ENCODE data around the gene LINC01488. TPM values are rescaled to one million over a fixed set of nuclear protein-coding genes. Genes with fewer than 3 reads are reported as not detected.

Gene LINC01488
- total RNA-seq, 1 donor from 2014 or later: not detected

GRCh38 chr11:69453151-69453550 is 28.3 kb upstream of the LINC01488 start:
- H4K20me1 ChIP-seq (ENCODE audit: insufficient read depth, low read length): no peaks in the 10 kb centered on the region
- no peak overlapping the region for H3K4me3 Mint-ChIP-seq (ENCODE audit: unreplicated experiment)

GRCh38 chr11:69454018-69454417 is 27.4 kb upstream of the LINC01488 start:
- H3K4me1 Mint-ChIP-seq (ENCODE audit: low read depth, unreplicated experiment): no peaks in the 10 kb centered on the region
- Histone ChIP-seq H3K9me3 (ENCODE audit: insufficient read depth, low read depth, low read length) (no peaks in the 10 kb centered on the region), H3K4me3 (ENCODE audit: insufficient read depth, low read depth, low read length) (no peak overlapping the region), H3K4me1 (ENCODE audit: insufficient read depth, low read length) (peaks cover 15% of the 10 kb centered on the region), H3K4me2 (ENCODE audit: low read length) (no peak overlapping the region), H3K9ac (ENCODE audit: low read length) (no peak overlapping the region), H3K27ac (ENCODE audit: low read depth, low read length) (no peak overlapping the region), H3K79me2 (ENCODE audit: insufficient read depth, low read length) (no peaks in the 10 kb centered on the region), H3K27me3 (ENCODE audit: insufficient read depth, low read length) (no peaks in the 10 kb centered on the region), H4K20me1 (ENCODE audit: insufficient read depth, low read length) (no peaks in the 10 kb centered on the region), H2AFZ (ENCODE audit: low read depth, low read length) (no peak overlapping the region), H3K36me3 (ENCODE audit: insufficient read depth, low read length) (no peaks in the 10 kb centered on the region)
- H3K4me3 Mint-ChIP-seq (ENCODE audit: unreplicated experiment): no peak overlapping the region
- H3K36me3 Mint-ChIP-seq (ENCODE audit: low read depth, unreplicated experiment): no peaks in the 10 kb centered on the region
- no peak for DNase-seq (ENCODE audit: low read depth)
- TF ChIP-seq CTCF (IDR thresholded peaks at IDR 0.05; ENCODE audit: insufficient read depth, low read depth, low read length) (no peak), EZH2 (IDR thresholded peaks at IDR 0.05; ENCODE audit: insufficient read depth, low read length) (no peak)
- no peak for FAIRE-seq
- H3K9me3 Mint-ChIP-seq (ENCODE audit: unreplicated experiment): peaks cover 23% of the 10 kb centered on the region
- no peak overlapping the region for H3K27ac Mint-ChIP-seq (ENCODE audit: unreplicated experiment)
- H3K27me3 Mint-ChIP-seq (ENCODE audit: low read depth, unreplicated experiment): peaks cover 25% of the 10 kb centered on the region

More at GRCh38 chr11:69453151-69453550, 28.3 kb upstream of the LINC01488 start:
- H3K9me3 Mint-ChIP-seq (ENCODE audit: unreplicated experiment): peaks cover 23% of the 10 kb centered on the region
- peaks cover 30% of the 10 kb centered on the region for H3K27me3 Mint-ChIP-seq (ENCODE audit: low read depth, unreplicated experiment)
- Histone ChIP-seq H3K36me3 (ENCODE audit: insufficient read depth, low read length) (no peaks in the 10 kb centered on the region), H3K4me3 (ENCODE audit: insufficient read depth, low read depth, low read length) (no peak overlapping the region), H3K4me2 (ENCODE audit: low read length) (no peak overlapping the region), H3K27me3 (ENCODE audit: insufficient read depth, low read length) (no peaks in the 10 kb centered on the region), H3K27ac (ENCODE audit: low read depth, low read length) (no peak overlapping the region), H3K79me2 (ENCODE audit: insufficient read depth, low read length) (no peaks in the 10 kb centered on the region), H3K9me3 (ENCODE audit: insufficient read depth, low read depth, low read length) (no peaks in the 10 kb centered on the region), H3K9ac (ENCODE audit: low read length) (no peak overlapping the region), H2AFZ (ENCODE audit: low read depth, low read length) (no peak overlapping the region), H3K4me1 (ENCODE audit: insufficient read depth, low read length) (peaks cover 21% of the 10 kb centered on the region)
- FAIRE-seq (no peak), DNase-seq (ENCODE audit: low read depth) (no peak)
- peaks cover 2% of the 10 kb centered on the region for H3K36me3 Mint-ChIP-seq (ENCODE audit: low read depth, unreplicated experiment)
- no peak overlapping the region for H3K27ac Mint-ChIP-seq (ENCODE audit: unreplicated experiment)
- no peak for TF ChIP-seq EZH2 (IDR thresholded peaks at IDR 0.05; ENCODE audit: insufficient read depth, low read length)
- no peak for TF ChIP-seq CTCF (IDR thresholded peaks at IDR 0.05; ENCODE audit: insufficient read depth, low read depth, low read length)
- H3K4me1 Mint-ChIP-seq (ENCODE audit: low read depth, unreplicated experiment): peaks cover 2% of the 10 kb centered on the region

- TF ChIP-seq EZH2 (IDR thresholded peaks at IDR 0.05; ENCODE audit: insufficient read depth, low read length): no peak
- TF ChIP-seq CTCF (IDR thresholded peaks at IDR 0.05; ENCODE audit: insufficient read depth, low read depth, low read length): no peak
- H4K20me1 ChIP-seq (ENCODE audit: insufficient read depth, low read length): no peaks in the 10 kb centered on the region
- FAIRE-seq: no peak
- Mint-ChIP-seq H3K36me3 (ENCODE audit: low read depth, unreplicated experiment) (peaks cover 2% of the 10 kb centered on the region), H3K9me3 (ENCODE audit: unreplicated experiment) (peaks cover 33% of the 10 kb centered on the region), H3K4me1 (ENCODE audit: low read depth, unreplicated experiment) (peaks cover 10% of the 10 kb centered on the region), H3K27me3 (ENCODE audit: low read depth, unreplicated experiment) (peaks cover 22% of the 10 kb centered on the region), H3K27ac (ENCODE audit: unreplicated experiment) (no peak overlapping the region), H3K4me3 (ENCODE audit: unreplicated experiment) (no peak overlapping the region)
- H3K27me3 ChIP-seq (ENCODE audit: insufficient read depth, low read length): no peaks in the 10 kb centered on the region
- no peak overlapping the region for H3K9ac ChIP-seq (ENCODE audit: low read length)
- H3K4me2 ChIP-seq (ENCODE audit: low read length): no peak overlapping the region
- peaks cover 5% of the 10 kb centered on the region for H3K9me3 ChIP-seq (ENCODE audit: insufficient read depth, low read depth, low read length)
- DNase-seq (ENCODE audit: low read depth): no peak
- no peak overlapping the region for H3K27ac ChIP-seq (ENCODE audit: low read depth, low read length)
- no peaks in the 10 kb centered on the region for H3K4me1 ChIP-seq (ENCODE audit: insufficient read depth, low read length)
- H3K79me2 ChIP-seq (ENCODE audit: insufficient read depth, low read length): no peaks in the 10 kb centered on the region
- no peak overlapping the region for H2AFZ ChIP-seq (ENCODE audit: low read depth, low read length)
- H3K4me3 ChIP-seq (ENCODE audit: insufficient read depth, low read depth, low read length): no peak overlapping the region
- H3K36me3 ChIP-seq (ENCODE audit: insufficient read depth, low read length): no peaks in the 10 kb centered on the region
Measured at GRCh38 chr11:69455969-69456368, 25.5 kb upstream of the LINC01488 start.
